Femur (tissue), 1 donor: ENCODE data around the gene TXNRD3.
"Not testable (repeated sequence)": the region's sequence is repeated elsewhere in the genome, so short reads cannot be mapped to it uniquely, and the experiment has no call there.

Experiments used
- DNase-seq: peaks from one replicate; pipeline ENCODE4 v3.0.0-alpha.2; 2017

TXNRD3 gene

DNA sequence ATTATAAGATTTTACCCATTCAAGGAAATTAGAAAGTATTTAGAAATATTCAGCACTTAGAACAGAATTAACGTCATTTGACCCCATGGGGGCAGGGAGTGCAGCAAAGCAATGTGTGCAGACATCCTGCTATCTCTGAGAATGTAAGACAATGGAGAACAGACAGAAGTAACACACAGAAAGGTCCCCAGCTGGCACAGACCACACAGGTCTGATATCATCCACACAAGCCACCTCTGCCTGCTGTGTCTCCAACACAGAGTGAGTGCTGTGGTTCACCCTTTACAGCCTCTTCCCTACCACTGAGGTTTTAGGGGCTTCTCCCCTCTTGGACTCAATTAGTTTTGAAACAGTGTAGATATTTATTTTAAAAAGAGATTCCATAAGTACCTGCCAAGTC is 16.1 kb downstream of the TXNRD3 start:
- DNase-seq = no peak

DNA sequence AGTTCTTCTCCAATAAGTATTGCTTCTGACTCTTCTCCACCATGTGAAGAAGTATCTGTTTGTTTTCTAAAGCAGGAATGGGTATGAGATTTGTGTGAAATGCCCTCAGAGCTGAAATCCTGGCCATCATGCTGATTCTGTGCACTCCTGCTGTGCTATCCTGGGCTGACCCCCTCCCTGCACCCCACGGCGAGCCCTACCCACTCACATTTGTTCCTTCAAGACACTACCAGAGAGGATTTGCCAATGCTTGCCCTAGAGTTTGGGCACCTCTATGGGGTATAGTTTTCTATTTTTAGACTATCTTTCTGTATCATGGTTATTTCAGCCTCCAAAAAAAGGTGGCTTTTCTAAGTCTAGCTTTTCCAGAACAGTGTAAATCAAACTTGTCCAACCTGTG is 18.5 kb downstream of the TXNRD3 start:
- DNase-seq = no peak

DNA sequence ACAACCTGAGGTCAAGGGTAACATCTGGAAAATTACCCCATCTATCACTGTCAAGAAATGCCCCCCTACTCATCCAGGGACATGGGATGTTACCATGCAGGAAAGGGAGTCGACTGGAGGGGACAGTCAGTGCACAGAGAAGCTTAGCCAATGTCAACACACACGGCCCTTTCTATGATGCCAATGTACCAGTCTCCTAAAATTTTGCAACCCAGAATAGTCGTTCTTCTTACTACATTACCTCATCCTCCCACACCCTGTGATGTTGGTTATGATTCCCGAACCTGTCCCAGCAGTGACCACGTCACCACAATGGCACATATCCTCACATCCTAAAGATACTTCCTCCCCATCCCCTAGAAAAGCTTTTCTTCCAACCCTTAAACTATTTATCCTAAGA is 20.1 kb downstream of the TXNRD3 start:
- no peak for DNase-seq

DNA sequence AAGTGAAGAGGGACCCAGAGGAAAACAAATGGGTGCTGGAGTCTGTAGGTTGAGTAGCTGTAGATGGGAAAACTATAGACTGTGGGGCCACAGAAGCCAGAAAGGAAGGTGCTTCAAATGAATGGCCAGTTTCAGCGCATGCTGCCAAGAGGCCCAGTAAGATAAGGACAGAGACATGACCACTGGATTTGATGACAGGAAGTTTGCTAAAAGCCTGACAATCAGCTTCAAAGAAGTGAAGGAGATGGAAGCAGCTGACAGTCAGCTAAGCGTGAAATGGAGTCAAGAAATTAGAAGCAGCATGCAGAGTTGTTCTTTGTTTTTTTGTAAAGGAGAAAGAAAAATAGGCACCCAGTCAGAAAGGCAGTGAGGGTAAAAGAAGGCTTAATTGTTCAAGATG is 24.9 kb downstream of the TXNRD3 start:
- no peak for DNase-seq

DNA sequence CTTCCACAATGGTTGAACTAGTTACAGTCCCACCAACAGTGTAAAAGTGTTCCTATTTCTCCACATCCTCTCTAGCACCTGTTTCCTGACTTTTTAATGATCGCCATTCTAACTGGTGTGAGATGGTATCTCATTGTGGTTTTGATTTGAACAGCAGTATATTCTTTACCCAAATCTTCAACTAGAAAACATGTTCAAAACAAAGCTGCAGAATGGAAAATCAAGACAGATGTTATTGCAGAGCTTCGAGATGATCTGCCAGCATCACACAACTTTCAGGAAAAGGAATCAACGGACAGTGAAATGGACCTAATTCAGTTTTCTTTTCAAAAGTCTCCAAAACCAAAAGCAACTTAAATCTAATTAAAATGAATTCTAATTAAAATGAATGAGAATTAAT is 29.2 kb downstream of the TXNRD3 start:
- DNase-seq = not testable (repeated sequence)

DNA sequence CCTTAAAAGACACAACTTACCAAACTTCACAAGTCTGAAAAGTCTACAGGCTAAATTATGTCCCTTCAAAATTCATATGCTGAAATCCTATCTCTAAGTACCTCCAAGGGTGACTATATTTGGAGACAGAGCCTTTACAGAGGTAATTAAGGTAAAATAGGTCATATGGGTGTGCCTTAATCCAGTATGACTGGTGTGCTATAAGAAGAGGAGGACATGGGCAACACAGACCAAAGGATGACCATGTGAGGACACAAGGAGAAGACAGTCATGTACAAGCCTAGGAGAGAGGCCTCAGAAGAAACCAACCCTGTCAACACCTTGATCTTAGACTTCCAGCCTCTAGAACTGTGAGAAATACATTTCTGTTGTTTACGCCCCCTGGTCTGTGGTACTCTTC is 32.2 kb downstream of the TXNRD3 start:
- no peak for DNase-seq

DNA sequence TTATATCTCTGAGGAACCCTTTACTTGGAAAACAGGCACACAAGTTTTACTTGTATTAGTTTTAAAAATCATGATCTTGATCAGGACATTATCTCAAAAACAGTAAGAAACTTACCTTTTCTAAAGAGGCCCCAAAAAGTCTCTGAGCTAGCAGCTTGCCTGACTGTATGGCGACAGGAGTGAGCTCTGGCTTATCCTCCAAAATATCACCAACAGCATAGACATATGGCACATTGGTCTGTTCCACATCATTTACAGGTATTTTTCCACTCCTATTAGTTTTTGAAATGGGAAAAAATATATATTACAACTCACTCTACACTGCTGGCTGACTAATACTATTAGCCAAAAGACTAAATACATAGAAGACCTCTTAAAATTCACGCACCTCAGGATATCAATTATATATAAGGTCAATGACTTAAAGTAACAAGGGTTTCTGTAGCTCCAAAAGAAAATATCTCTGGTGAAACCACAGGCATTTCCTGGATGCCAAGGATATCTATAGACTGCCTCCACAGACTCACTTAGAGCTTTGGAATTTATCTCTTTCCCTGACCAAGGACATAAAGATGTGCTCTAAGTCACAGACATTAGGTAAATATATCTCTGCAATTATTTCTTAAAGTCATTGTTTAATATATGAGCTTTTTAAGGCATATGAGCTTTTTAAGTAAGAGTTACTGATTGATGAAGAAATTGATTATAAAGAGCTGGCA is 33.1 kb downstream of the TXNRD3 start:
- DNase-seq = no peak

DNA sequence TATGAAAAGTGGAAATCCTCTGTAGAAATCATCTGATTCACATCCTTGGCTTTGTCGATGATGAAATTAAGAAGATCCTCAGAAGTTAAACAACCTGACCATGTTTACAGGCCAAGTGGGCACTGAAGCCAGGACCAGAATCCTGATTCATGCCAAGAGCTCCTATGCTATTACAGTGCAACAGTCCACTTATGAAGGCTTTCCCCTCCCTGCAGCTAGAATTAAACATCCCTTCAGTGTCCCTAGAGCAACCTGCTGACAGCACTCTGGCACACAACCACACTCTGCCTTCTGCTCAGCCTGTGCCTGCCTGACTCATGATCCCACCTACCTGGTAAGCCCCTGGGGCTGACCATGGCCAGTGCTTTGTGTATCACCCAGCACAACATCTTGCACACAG is 33.8 kb downstream of the TXNRD3 start:
- no peak for DNase-seq

DNA sequence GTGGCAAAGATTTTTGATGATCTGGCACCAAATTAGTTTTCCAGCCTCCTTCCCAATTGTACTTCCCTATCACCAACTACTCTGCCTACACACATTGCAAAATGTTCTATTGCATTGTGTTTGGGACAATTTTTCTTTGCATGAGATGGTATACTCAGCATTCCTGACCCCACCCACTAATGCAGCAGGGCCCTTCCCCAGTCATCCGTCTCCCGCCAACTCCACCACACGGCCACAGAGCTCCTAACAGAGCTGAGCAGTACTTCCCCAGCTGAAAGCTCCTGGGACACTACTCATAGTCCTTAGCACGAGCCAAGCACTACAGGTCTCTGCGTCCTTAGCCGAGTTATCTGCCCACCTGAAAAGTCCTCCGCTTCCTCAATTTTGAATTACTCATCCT is 34.2 kb downstream of the TXNRD3 start:
- no peak for DNase-seq

DNA sequence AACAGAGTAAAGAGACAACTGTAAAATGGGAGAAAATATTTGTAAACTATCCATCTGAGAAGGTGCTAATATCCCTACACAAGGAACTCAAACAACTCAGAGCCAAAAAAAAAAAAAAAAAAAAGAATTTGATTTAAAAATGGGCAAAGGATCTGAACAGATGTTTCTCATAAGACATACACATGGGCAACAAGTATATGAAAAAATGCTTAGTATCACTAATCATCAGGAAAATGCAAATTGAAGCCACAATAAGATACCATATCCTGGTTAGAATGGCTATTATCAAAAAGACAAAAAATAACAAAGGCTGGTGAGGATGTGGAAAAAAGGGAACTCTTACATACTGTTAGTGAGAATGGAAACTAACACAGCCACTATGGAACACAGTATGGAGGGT is 36.2 kb downstream of the TXNRD3 start:
- no peak for DNase-seq

DNA sequence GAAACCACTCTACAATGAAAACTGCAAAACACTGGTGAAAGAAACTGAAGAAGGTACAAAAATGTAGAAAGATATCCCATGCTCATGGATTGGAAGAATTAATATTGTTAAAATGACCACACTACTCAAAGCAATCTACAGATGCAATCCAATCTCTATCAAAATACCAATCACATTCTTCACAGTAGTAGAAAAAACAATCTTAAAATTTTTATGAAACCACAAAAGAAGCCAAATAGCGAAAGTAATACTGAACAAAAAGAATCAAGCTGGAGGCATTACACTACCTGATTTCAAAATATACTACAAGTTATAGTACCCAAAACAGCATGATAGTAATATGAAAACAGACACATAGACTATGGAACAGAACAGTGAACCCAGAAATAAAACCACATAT is 36.9 kb downstream of the TXNRD3 start:
- no peak for DNase-seq

DNA sequence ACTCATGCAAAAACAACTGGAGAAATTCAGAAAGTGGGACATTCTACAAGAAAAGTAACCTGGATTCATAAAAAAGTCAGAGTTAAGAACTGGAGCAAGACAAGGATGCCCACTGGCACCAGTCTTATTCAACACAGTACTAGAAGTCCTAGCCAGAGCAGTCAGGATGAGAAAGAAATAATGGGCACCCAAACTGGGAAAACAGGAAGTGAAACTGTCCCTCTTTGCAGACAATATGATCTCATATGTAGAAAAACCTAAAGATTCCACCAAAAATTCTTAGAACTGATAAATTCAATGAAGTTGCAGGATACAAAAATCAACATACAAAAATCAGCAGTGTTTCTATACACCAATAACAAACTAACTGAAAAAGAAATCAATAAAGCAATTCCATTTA is 37.4 kb downstream of the TXNRD3 start:
- no peak for DNase-seq

DNA sequence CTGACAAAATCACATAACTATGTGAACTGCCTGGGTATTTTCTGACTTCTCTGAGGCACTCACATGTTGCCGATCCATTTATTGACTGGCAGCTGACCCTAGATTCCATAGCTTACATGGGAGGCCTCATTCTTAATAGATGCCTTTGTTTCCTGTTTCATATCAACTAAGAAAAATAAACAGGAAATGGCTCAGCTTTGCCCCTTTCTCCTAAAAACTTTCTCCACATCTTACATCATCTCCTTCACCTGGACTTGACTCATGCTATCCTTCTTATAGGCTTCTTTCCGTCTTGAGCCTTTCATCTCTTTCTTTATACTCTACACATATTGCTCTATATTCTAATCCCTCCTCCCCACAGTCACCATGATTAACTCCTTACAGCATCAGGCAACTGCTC is 38.0 kb downstream of the TXNRD3 start:
- DNase-seq = no peak

DNA sequence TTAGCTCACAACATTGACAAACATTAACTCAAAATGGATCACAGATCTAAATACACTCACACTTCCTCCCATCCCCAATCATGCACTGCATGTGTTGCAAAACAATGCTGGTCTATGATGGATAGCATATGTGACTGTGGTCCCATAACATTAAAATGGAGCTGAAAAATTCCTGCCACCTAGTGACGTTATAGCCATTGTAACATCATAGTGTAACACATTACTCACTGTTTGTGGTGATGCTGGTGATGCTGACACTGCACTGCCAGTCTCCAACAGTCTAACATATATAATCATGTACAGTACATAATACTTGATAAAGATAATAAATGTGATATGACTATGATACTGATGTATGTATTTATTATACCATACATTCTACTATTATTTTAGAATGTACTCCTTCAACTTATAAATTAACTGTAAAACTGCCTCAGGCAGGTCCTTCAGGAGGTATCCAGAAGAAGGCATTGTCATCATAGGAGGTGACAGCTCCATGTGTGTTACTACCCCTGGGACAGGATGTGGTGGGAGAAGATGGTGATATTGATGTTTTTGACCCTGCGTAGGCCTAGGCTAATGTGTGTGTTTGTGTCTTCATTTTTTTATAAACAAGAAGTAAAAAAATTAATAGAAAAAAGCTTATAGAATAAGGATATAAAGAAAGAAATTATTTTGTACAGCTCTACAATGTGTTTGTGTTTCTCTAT is 41.3 kb downstream of the TXNRD3 start:
- no peak for DNase-seq

DNA sequence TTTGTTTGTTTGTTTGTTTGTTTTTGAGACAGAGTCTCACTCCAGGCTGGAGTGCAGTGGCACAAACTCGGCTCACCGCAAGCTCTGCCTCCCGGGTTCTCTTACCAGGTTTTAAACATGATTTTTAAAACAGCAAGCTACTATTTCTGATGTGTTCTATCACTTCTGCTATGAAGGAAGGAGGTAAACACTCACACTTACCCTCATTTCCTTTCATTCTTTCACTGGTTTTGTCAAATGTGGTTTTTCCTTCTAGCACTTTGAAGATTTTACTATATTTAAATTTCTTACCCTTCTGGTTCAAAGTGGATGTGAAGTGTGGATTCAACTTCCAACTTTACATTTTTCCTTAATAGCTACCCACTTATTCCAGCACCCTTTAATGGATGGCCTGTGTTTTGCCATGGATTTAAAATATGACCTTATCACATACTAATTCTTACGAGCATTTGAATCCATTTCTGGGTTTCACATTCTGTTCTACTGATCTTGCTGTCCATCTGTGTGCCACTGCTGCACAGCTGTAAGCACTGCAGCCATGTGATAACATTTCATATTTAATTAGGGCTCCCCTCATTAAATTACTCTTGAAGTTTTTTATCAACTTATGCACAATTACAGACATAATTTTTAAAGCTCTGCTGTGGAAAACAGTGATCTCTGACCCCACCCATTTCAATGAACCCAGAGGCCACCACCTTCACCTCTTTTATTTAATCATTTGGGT is 42.3 kb downstream of the TXNRD3 start:
- no peak for DNase-seq

DNA sequence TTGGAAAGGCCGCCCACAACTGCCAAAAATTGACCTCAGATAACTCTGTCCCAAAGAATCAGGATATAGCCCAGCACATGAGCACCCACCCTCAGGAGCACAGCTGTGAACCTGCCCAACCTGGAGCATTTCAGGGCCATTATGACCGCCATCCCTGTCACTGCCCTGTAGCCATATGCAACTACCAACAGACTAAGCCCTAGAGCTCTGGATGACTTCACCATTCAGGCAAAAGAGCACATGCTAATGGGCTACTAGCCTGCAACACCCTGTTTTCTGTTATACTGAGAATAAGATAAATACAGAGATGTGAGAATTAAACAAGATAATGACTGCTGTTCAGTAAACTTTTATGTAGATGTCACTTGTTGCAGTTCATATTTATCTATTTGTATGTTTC is 45.0 kb downstream of the TXNRD3 start:
- no peak for DNase-seq

DNA sequence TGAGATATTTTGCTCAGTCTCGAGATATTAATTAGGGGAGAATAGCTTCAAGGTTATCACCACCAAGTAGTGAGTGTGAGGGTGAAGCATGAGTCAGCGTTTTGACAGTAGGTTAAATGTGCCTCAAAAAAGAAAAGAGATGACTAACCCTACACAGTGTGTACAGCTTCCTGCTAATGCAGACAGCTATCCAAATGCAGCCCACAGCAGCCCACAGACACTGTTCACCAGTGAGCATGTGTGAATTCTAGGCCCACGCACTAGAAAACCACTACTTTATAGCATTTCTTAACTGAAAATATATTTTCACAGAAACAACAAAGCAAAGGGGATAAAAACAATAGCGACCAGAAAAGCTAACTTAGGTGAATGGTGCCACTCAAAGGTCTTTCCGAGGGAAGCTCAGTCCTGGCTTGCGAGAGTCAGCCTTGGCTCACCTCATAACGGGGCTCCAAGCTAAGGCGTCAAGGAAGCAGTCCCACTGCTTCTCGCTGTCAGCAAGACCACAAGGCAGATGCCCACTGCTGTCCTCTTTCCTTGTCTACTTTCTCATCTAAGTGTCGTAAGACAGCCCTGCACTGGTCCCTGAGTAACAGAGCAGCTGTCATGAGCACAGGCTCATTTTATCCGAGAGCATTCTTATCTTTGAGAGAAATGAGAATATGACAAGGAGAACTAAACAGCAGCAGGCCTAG is 47.6 kb downstream of the TXNRD3 start:
- no peak for DNase-seq

DNA sequence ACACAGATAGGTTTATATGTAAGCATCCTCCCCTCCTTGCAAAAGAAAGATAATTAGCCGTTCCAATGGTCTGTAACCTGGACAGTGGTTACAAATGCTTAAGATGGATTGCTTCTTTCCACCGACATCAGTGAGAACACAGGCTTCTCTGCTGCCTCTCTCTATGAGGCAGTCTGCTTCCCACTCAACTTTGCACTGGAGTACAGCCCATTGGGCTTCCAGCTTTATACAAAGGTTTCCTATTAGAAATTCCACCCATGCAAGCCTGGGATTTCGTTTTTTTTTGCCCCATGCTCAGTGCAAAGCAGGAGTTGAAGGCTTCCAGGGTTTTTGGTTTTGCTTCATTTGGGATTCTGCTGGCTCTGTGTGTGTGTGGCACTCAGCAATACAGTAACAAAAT is 48.9 kb downstream of the TXNRD3 start:
- DNase-seq = no peak

DNA sequence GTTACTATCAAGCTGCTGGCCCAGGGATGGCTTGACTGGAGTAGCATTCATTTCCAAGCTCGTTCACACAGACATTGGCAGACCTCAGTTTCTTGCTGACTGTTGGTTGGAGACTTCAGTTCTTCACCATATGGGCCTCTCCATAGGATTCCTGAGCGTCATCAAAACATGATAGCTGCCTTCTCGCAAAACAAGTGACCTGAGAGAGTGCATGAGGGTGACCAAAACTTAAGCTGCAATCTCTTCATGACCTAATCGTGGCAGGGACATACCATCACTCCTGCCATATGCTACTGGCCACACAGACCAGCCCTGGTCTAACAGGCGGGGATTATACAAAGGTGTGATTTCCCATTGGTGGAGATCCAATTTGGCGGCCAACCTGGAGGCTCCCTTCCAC is 50.2 kb downstream of the TXNRD3 start:
- DNase-seq = no peak

DNA sequence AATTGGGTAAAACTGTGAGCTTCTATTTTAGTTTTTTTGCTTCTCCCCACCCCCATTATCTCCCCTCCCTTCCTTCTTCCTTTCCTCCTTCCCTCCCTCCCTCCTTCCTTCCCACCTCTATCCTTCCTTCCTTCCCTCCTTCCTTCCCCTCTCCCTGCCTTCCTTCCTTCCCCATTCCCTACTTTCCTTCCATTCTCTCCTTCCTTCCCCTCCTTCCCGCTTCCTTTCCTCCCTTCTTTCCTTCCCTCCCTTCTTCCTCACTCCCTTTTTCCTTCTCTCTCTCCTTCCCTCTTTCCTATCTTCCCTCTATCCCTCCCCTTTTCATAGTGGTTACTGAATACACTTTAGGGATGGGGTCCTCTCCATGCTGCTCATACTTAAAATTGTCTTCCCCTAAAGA is 55.8 kb downstream of the TXNRD3 start:
- no peak for DNase-seq

DNA sequence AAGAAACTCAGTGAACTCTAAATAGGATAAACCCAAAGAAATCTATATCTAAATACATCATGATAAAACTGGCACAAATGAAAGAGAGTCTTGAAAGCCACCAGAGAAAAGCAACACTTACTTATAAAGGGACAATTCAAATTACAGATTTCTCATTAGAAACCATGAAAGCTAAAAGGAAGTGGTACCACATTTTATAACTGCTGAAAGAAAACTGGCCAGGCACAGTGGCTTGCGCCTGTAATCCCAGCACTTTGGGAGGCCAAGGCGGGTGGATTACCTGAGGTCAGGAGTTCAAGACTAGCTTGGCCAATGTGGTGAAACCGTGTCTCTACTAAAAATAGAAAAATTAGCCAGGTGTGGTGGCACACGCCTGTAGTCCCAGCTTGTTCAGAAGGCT is 59.4 kb downstream of the TXNRD3 start:
- not testable (repeated sequence) for DNase-seq

DNA sequence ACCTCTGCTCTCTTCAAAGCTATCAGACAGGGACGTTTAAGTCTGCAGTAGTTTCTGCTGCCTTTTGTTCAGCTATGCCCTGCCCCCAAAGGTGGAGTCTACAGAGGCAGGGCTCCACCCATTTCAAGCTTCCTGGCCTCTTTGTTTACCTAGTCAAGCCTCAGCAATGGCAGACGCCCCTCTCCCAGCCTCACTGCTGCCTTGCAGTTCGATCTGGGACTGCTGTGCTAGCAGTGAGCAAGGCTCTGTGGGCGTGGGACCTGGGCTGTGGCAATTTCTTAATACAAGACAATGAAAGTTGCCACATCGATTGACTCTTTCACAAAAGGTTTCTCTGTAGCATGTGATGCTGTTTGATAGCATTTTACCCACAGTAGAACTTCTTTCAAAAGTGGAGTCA is 63.4 kb downstream of the TXNRD3 start:
- DNase-seq = not testable (repeated sequence)

DNA sequence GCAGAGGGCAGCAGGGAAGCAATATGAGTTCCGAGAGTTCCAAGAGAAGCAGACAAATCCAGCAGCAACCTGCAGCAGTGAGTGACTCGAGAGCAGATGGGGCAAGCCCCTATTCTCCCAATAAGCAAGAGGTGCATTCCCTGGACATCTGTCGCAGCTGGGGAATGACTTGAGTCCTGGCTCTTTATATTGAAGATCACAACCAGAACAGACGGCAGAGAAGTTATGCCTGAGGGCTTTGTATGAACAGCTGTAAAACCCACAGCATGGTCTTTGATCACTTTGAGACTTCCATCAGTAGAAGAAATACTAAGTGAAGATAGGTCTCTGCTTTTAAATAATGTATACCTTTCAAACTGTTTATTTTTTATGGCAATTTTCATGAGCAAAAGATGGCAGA is 72.6 kb downstream of the TXNRD3 start:
- no peak for DNase-seq

DNA sequence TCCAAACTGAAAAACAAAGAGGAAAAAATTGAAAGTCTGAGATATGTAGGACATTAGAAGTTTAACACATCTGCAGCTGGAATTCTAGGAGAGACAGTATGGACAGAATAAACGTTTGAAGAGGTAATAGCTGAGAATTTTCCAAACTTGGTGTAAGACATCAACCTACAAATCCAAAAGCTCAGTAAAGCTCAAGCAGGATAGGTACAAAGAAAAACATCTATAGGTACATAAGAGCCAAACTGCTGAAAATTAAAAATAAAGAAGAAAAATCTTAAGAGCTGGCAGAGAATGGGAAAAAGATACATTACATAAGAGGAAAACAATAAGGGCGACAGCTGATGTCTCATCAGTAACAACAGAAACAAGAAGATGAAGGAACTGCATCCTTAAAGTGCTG is 73.4 kb downstream of the TXNRD3 start:
- DNase-seq = no peak
